H9 (cell line): ENCODE data around the gene HECA. TPM values are rescaled to one million over a fixed set of nuclear protein-coding genes. Genes with fewer than 3 reads are reported as not detected.

Experiments used
- DNase-seq: peaks from one replicate; pipeline ENCODE4 v3.0.0-alpha.2; 2017
- H2AFZ ChIP-seq: one replicate; pipeline ENCODE4 v1.6.1; 2013; ENCODE audit warnings: mild to moderate bottlenecking, low read length, control low read depth, moderate library complexity
- H2AK5ac ChIP-seq: 2 replicates; pipeline ENCODE4 v1.6.1; 2013; ENCODE audit warnings: low read length, control low read depth, mixed read lengths; ENCODE audit not compliant: insufficient read length
- H2BK120ac ChIP-seq: one replicate; pipeline ENCODE4 v1.6.1; 2013; ENCODE audit warnings: low read depth, mild to moderate bottlenecking, low read length, control low read depth, inconsistent platforms; ENCODE audit not compliant: poor library complexity, severe bottlenecking
- H2BK12ac ChIP-seq: 2 replicates; pipeline ENCODE4 v1.6.1; 2013; ENCODE audit warnings: low read length, control low read depth, mixed read lengths, low read depth; ENCODE audit not compliant: insufficient read length
- H2BK15ac ChIP-seq: 2 replicates; pipeline ENCODE4 v1.6.1; 2013; ENCODE audit warnings: low read depth, low read length, control low read depth
- H2BK20ac ChIP-seq: one replicate; pipeline ENCODE4 v1.6.1; 2013; ENCODE audit warnings: low read depth, mild to moderate bottlenecking, low read length, control low read depth, inconsistent platforms; ENCODE audit not compliant: poor library complexity, severe bottlenecking
- H2BK5ac ChIP-seq: 2 replicates; pipeline ENCODE4 v1.6.1; 2013; ENCODE audit warnings: low read length, control low read depth, mixed read lengths; ENCODE audit not compliant: insufficient read length
- H3K14ac ChIP-seq: 2 replicates; pipeline ENCODE4 v1.6.1; 2013; ENCODE audit warnings: low read length, control low read depth; ENCODE audit not compliant: insufficient read depth
- H3K18ac ChIP-seq: 2 replicates; pipeline ENCODE4 v1.6.1; 2013; ENCODE audit warnings: low read depth, mild to moderate bottlenecking, mixed read lengths, low read length, control low read depth; ENCODE audit not compliant: insufficient read length
- H3K23ac ChIP-seq: 2 replicates; pipeline ENCODE4 v1.6.1; 2013; ENCODE audit warnings: low read length, control low read depth, mixed read lengths, low read depth; ENCODE audit not compliant: insufficient read length
- H3K23me2 ChIP-seq: 2 replicates; pipeline ENCODE4 v1.6.1; 2013; ENCODE audit warnings: low read depth, mild to moderate bottlenecking, mixed read lengths, low read length, control low read depth; ENCODE audit not compliant: insufficient read length, poor library complexity, severe bottlenecking
- H3K27ac ChIP-seq: 2 replicates; pipeline ENCODE4 v1.5.1; 2013; ENCODE audit warnings: low read length, control low read depth, mixed read lengths, low read depth; ENCODE audit not compliant: insufficient read length
- H3K27me3 ChIP-seq: 2 replicates; pipeline ENCODE4 v1.6.1; 2013; ENCODE audit warnings: low read length, control low read depth, inconsistent platforms; ENCODE audit not compliant: insufficient read depth
- H3K4ac ChIP-seq: 2 replicates; pipeline ENCODE4 v1.6.1; 2013; ENCODE audit warnings: low read depth, mild to moderate bottlenecking, control low read depth, inconsistent platforms, low read length, moderate library complexity
- H3K4me1 ChIP-seq: 2 replicates; pipeline ENCODE4 v1.6.1; 2013; ENCODE audit warnings: low read length, control low read depth, inconsistent platforms; ENCODE audit not compliant: insufficient read depth
- H3K4me2 ChIP-seq: 2 replicates; pipeline ENCODE4 v1.6.1; 2013; ENCODE audit warnings: low read length, control low read depth, mixed read lengths; ENCODE audit not compliant: insufficient read length, insufficient read depth
- H3K56ac ChIP-seq: 2 replicates; pipeline ENCODE4 v1.6.1; 2013; ENCODE audit warnings: low read depth, mild to moderate bottlenecking, mixed read lengths, low read length, control low read depth; ENCODE audit not compliant: insufficient read length
- H3K79me1 ChIP-seq: 2 replicates; pipeline ENCODE4 v1.6.1; 2013; ENCODE audit warnings: low read depth, mild to moderate bottlenecking, moderate library complexity, low read length, control low read depth, inconsistent platforms; ENCODE audit not compliant: insufficient read depth, poor library complexity, severe bottlenecking
- H3K79me2 ChIP-seq: 2 replicates; pipeline ENCODE4 v1.6.1; 2013; ENCODE audit warnings: low read length, control low read depth, inconsistent platforms; ENCODE audit not compliant: insufficient read depth
- H3K9ac ChIP-seq: 2 replicates; pipeline ENCODE4 v1.6.1; 2013; ENCODE audit warnings: low read length, control low read depth, mixed read lengths; ENCODE audit not compliant: insufficient read length; ENCODE audit errors: extremely low read depth
- H3K9me3 ChIP-seq: one replicate; pipeline ENCODE4 v1.6.1; 2013; ENCODE audit warnings: low read depth, low read length, inconsistent platforms; ENCODE audit not compliant: control insufficient read depth
- H3T11ph ChIP-seq: one replicate; pipeline ENCODE4 v1.6.1; 2013; ENCODE audit warnings: mild to moderate bottlenecking, low read length, control low read depth, inconsistent platforms
- H4K20me1 ChIP-seq: one replicate; pipeline ENCODE4 v1.6.1; 2013; ENCODE audit not compliant: control insufficient read depth, insufficient read length, insufficient read depth
- H4K5ac ChIP-seq: 2 replicates; pipeline ENCODE4 v1.6.1; 2013; ENCODE audit warnings: low read depth, mild to moderate bottlenecking, mixed read lengths, low read length, control low read depth; ENCODE audit not compliant: insufficient read length
- H4K8ac ChIP-seq: replicated peaks from 2 replicates; pipeline ENCODE4 v1.6.1; 2013; ENCODE audit warnings: low read length, control low read depth, mixed read lengths, low read depth; ENCODE audit not compliant: insufficient read length
- H4K91ac ChIP-seq: 2 replicates; pipeline ENCODE4 v1.6.1; 2013; ENCODE audit warnings: low read depth, mild to moderate bottlenecking, moderate library complexity, mixed read lengths, low read length, control low read depth; ENCODE audit not compliant: insufficient read length
- H3K27ac Mint-ChIP-seq, 3 experiments: 2 replicates in 2 of 3; 3 replicates in 1 of 3; pipeline ENCODE4 v1.8.0; 2020 to 2021; ENCODE audit warnings: mixed read lengths in 3 of 3, mild to moderate bottlenecking in 1 of 3, moderate library complexity in 1 of 3
- H3K27me3 Mint-ChIP-seq: 2 replicates; pipeline ENCODE4 v1.8.0; 2021; ENCODE audit warnings: low read depth, mild to moderate bottlenecking, moderate library complexity, mixed read lengths
- H3K36me3 Mint-ChIP-seq, 3 experiments: 2 replicates in 2 of 3; 3 replicates in 1 of 3; pipeline ENCODE4 v1.8.0; 2020 to 2021; ENCODE audit warnings: low read depth in 3 of 3, mixed read lengths in 3 of 3; ENCODE audit not compliant: insufficient read depth in 1 of 3
- H3K4me1 Mint-ChIP-seq, 2 experiments: 2 replicates each; pipeline ENCODE4 v1.8.0; 2020; ENCODE audit warnings: mixed read lengths in 2 of 2
- H3K4me3 Mint-ChIP-seq, 2 experiments: 2 replicates in 1 of 2; 3 replicates in 1 of 2; pipeline ENCODE4 v1.8.0; 2020 to 2021; ENCODE audit warnings: mild to moderate bottlenecking in 2 of 2, mixed read lengths in 2 of 2, moderate library complexity in 1 of 2
- H3K9me3 Mint-ChIP-seq, 2 experiments: 2 replicates in 1 of 2; 3 replicates in 1 of 2; pipeline ENCODE4 v1.8.0; 2020; ENCODE audit warnings: mild to moderate bottlenecking in 2 of 2, mixed read lengths in 2 of 2, moderate library complexity in 1 of 2
- WGBS: extraction: QIAGEN DNeasy Blood & Tissue Kit; methylation state at CpG from one replicate; pipeline ENCODE4 v1.1.7; 2013; ENCODE audit warnings: missing lambda C conversion rate, low lambda C conversion rate, mixed read lengths; ENCODE audit not compliant: insufficient read length; ENCODE audit errors: extremely low coverage; 5-methylcytosine and 5-hydroxymethylcytosine counted together
- total RNA-seq: library from RNA; stranded (reverse); gene quantifications from 2 replicates; pipeline ENCODE4 v1.2.1, GENCODE V29; 2021
- TF ChIP-seq, protein P1 (sequence below): fragments of 200-600 bp; sonication (generic); conservative IDR thresholded peaks from 3 replicates; pipeline ENCODE4 v1.8.0; 2021; ENCODE audit warnings: antibody characterized with exemption, mild to moderate bottlenecking

Gene HECA
- total RNA-seq, 1 experiment from 2014 or later = 4.8 TPM

DNA sequence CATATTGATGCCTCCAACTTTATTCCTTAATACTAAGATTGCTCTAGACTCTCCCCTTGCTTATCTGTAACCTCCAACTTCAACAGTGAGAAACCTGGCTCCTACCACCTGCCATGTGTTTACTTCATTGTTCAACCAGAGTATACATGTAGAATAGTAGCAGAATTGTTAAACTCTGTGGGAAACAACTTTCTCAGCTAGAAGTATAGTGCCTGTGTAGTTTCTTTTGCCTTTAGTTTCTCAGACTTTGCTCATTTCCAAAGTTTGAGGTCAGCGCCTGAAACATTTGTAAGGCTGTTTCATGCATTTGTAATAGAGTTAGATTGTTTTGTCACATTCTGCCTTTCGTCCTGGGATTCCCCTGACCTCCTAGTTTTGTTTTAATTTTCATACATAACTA lies 34.9 kb upstream of the HECA start:
- Mint-ChIP-seq H3K36me3 (no peaks in the 10 kb centered on the region), H3K27me3 (no peaks in the 10 kb centered on the region), H3K9me3 (no peaks in the 10 kb centered on the region; a peak in 1 of 5 replicates), H3K4me1 (no peaks in the 10 kb centered on the region), H3K27ac (no peak overlapping the region), H3K4me3 (no peak overlapping the region)
- Histone ChIP-seq H2BK15ac (no peak overlapping the region), H2BK20ac (no peak overlapping the region), H2BK12ac (no peak overlapping the region), H3T11ph (no peak overlapping the region), H4K5ac (no peak overlapping the region), H3K27ac (no peak overlapping the region), H2BK120ac (no peak overlapping the region), H3K56ac (no peak overlapping the region), H3K4ac (no peak overlapping the region), H3K18ac (no peak overlapping the region), H4K91ac (no peak overlapping the region), H3K4me2 (no peak overlapping the region), H3K14ac (no peak overlapping the region), H3K79me1 (no peaks in the 10 kb centered on the region), H3K9me3 (no peaks in the 10 kb centered on the region), H3K79me2 (no peaks in the 10 kb centered on the region), H3K9ac (no peak overlapping the region), H3K23ac (no peak overlapping the region), H2AFZ (no peak overlapping the region), H2AK5ac (no peak overlapping the region), H2BK5ac (no peak overlapping the region), H3K4me1 (no peaks in the 10 kb centered on the region), H3K23me2 (no peaks in the 10 kb centered on the region), H4K20me1 (no peaks in the 10 kb centered on the region), H3K27me3 (no peaks in the 10 kb centered on the region), H4K8ac (no peak overlapping the region)
- TF ChIP-seq, protein P1, sequence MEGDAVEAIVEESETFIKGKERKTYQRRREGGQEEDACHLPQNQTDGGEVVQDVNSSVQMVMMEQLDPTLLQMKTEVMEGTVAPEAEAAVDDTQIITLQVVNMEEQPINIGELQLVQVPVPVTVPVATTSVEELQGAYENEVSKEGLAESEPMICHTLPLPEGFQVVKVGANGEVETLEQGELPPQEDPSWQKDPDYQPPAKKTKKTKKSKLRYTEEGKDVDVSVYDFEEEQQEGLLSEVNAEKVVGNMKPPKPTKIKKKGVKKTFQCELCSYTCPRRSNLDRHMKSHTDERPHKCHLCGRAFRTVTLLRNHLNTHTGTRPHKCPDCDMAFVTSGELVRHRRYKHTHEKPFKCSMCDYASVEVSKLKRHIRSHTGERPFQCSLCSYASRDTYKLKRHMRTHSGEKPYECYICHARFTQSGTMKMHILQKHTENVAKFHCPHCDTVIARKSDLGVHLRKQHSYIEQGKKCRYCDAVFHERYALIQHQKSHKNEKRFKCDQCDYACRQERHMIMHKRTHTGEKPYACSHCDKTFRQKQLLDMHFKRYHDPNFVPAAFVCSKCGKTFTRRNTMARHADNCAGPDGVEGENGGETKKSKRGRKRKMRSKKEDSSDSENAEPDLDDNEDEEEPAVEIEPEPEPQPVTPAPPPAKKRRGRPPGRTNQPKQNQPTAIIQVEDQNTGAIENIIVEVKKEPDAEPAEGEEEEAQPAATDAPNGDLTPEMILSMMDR = no peak
- WGBS = no CpG with 5 or more reads among the region's 2 CpGs
- no peak for DNase-seq
